ENCODE results near the gene OR52B6. TPM values are rescaled to one million over a fixed set of nuclear protein-coding genes. Genes with fewer than 3 reads are reported as not detected.

The OR52B6 gene
- total and polyA plus RNA-seq, 2 of the 13 experiments (the other 11 are each of a cell fraction or from before 2014, with no cell fraction given): not detected

DNA sequence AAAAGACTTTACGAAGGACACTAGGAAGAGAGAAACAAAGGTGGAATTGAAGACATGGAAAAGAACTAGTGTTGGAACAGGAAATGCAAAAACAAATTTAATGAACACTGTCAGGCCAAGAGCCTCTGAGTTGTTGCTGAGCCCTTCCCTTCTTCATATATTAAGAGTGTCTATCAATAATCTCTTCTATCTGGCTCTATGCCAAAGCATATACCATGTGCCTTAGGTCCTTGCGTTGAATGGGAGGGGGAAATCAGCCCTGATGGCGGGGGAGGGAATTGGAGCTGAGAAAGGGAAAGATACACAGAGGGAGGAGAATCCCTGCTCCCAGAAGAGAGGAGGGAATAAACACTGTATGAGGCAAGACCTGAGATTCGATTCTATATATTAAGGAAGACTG is 5.5 kb upstream of the OR52B6 start (continued):
- TF ChIP-seq PHF8 (CRISPR knock-in tag; IDR thresholded peaks at IDR 0.05) (no peak), MIXL1 (CRISPR knock-in tag; IDR thresholded peaks at IDR 0.05) (no peak), ZNF292 (CRISPR knock-in tag; IDR thresholded peaks at IDR 0.05; ENCODE audit: borderline replicate concordance, low read depth) (no peak), ZNF441 (CRISPR knock-in tag; IDR thresholded peaks at IDR 0.05; ENCODE audit: borderline replicate concordance) (no peak)
- TF ChIP-seq, protein P1, sequence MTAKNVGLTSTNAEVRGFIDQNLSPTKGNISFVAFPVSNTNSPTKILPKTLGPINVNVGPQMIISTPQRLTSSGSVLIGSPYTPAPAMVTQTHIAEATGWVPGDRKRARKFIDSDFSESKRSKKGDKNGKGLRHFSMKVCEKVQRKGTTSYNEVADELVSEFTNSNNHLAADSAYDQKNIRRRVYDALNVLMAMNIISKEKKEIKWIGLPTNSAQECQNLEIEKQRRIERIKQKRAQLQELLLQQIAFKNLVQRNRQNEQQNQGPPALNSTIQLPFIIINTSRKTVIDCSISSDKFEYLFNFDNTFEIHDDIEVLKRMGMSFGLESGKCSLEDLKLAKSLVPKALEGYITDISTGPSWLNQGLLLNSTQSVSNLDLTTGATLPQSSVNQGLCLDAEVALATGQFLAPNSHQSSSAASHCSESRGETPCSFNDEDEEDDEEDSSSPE (CRISPR knock-in tag; IDR thresholded peaks at IDR 0.05): no peak

DNA sequence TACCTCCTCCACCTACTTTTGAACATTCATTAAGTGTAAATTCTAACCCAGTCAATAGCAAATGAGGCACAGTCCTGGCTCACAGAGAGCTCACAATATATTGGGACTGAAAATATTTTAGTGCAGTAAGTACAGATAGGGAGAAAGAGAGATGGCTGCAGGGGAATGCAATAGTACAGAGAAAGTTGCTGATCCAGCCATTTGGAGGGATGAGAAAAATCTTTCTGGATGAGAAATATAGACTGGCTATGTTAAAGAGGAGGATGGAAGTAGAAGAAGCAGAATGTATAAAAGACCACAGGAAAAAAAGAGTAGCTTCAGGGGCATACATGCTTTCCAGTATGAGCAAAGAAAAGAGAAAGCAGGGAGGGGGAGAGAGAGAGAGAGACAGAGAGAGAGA is 3.6 kb upstream of the OR52B6 start:
- in situ Hi-C loops (cut with HindIII; ENCODE audit: extremely low pct_ligation_motif_present, low pct_unique_long_range_greater_than_20kb): no loop called here
- DNase-seq (ENCODE audit: low spot score): no peak
- H3K4me3 ChIP-seq (replicated peaks in 1 of 3; ENCODE audit: insufficient read depth in 1 of 3, low read depth in 2 of 3, low read length in 3 of 3): no peak overlapping the region
- ChIA-PET POLR2A (no interaction called here), CTCF (ENCODE audit: low intra/inter-chr PET ratio, low total read pairs) (no interaction called here)
- BruUV-seq (replicated peaks): no TSS peak
- H3K79me2 ChIP-seq (ENCODE audit: insufficient read depth, low read length): no peaks in the 10 kb centered on the region
- H3K27me3 ChIP-seq (ENCODE audit: control insufficient read depth in 1 of 2, insufficient read depth in 2 of 2, low read length in 2 of 2): no peaks in the 10 kb centered on the region; a peak in 1 of 5 replicates
- H3K36me3 ChIP-seq (replicated peaks in 1 of 2; ENCODE audit: control insufficient read depth in 1 of 2, insufficient read depth in 2 of 2, low read length in 2 of 2): no peaks in the 10 kb centered on the region
- H3K9ac ChIP-seq (ENCODE audit: insufficient read depth, low read depth, low read length): no peak overlapping the region
- H3K27ac ChIP-seq (ENCODE audit: extremely low read length, insufficient read depth, low read length): no peak overlapping the region
- H3K4me2 ChIP-seq (ENCODE audit: low read depth, low read length): no peak overlapping the region
- no peaks in the 10 kb centered on the region for H4K20me1 ChIP-seq (ENCODE audit: insufficient read depth, low read length)
- H2AFZ ChIP-seq (ENCODE audit: low read length): no peak overlapping the region
- FAIRE-seq: no peak
- no peaks in the 10 kb centered on the region for H3K9me3 ChIP-seq (ENCODE audit: low read length)
- ATAC-seq: no peak
- intact Hi-C loops (cut with micrococcal nuclease; ENCODE audit: unreplicated experiment): no loop called here
- H3K4me1 ChIP-seq (ENCODE audit: insufficient read depth, low read length): no peaks in the 10 kb centered on the region
- TF ChIP-seq NFE2L1 (CRISPR knock-in tag; IDR thresholded peaks at IDR 0.05; ENCODE audit: borderline replicate concordance) (no peak), DNMT3B (CRISPR knock-in tag; conservative IDR thresholded peaks at IDR 0.05) (no peak), FOXP1 (IDR thresholded peaks at IDR 0.05) (no peak), FOXP1 (CRISPR knock-in tag; IDR thresholded peaks at IDR 0.05) (no peak), ZMYM3 (CRISPR knock-in tag; IDR thresholded peaks at IDR 0.05) (no peak), ZNF605 (CRISPR knock-in tag; IDR thresholded peaks at IDR 0.05) (no peak), ZNF143 (CRISPR knock-in tag; IDR thresholded peaks at IDR 0.05) (no peak), SIX1 (CRISPR knock-in tag; IDR thresholded peaks at IDR 0.05; ENCODE audit: borderline replicate concordance) (no peak), SMARCC2 (IDR thresholded peaks at IDR 0.05) (no peak), ZBTB8A (CRISPR knock-in tag; IDR thresholded peaks at IDR 0.05; ENCODE audit: borderline replicate concordance, low read depth) (no peak), PAF1 (CRISPR knock-in tag; IDR thresholded peaks at IDR 0.05) (no peak), ZNF530 (CRISPR knock-in tag; IDR thresholded peaks at IDR 0.05; ENCODE audit: low read depth) (no peak), HNF4G (IDR thresholded peaks at IDR 0.05; ENCODE audit: borderline replicate concordance, low read depth, low read length) (no peak), HNF4G (CRISPR knock-in tag; IDR thresholded peaks at IDR 0.05; ENCODE audit: borderline replicate concordance, low read depth) (no peak), MBNL3 (CRISPR knock-in tag; conservative IDR thresholded peaks at IDR 0.05) (no peak), ZNF572 (CRISPR knock-in tag; IDR thresholded peaks at IDR 0.05) (no peak)
- TF ChIP-seq, protein P2, sequence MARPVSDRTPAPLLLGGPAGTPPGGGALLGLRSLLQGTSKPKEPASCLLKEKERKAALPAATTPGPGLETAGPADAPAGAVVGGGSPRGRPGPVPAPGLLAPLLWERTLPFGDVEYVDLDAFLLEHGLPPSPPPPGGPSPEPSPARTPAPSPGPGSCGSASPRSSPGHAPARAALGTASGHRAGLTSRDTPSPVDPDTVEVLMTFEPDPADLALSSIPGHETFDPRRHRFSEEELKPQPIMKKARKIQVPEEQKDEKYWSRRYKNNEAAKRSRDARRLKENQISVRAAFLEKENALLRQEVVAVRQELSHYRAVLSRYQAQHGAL (CRISPR knock-in tag; IDR thresholded peaks at IDR 0.05; ENCODE audit: not compliant biosample characterization): no peak
- TF ChIP-seq, protein P3, sequence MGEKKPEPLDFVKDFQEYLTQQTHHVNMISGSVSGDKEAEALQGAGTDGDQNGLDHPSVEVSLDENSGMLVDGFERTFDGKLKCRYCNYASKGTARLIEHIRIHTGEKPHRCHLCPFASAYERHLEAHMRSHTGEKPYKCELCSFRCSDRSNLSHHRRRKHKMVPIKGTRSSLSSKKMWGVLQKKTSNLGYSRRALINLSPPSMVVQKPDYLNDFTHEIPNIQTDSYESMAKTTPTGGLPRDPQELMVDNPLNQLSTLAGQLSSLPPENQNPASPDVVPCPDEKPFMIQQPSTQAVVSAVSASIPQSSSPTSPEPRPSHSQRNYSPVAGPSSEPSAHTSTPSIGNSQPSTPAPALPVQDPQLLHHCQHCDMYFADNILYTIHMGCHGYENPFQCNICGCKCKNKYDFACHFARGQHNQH (CRISPR knock-in tag; IDR thresholded peaks at IDR 0.05): no peak
- TF ChIP-seq, protein P4, sequence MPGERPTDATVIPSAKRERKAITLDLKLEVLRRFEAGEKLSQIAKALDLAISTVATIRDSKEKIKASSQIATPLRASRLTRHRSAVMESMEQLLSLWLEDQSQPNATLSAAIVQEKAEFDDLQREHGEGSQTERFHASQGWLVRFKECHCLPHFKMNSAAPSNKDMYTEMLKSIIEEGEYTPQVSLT (CRISPR knock-in tag; IDR thresholded peaks at IDR 0.05; ENCODE audit: borderline replicate concordance, low read depth): no peak
